HG03565 (cell line): Measurements from ENCODE around the gene CX3CR1.

Source experiments
- ATAC-seq: cut with Tn5 transposase; IDR thresholded peaks from one replicate; pipeline ENCODE4 v1.9.1; 2021; ENCODE audit warnings: mild to moderate bottlenecking, moderate library complexity; ENCODE audit not compliant: unreplicated experiment

The CX3CR1 gene

DNA sequence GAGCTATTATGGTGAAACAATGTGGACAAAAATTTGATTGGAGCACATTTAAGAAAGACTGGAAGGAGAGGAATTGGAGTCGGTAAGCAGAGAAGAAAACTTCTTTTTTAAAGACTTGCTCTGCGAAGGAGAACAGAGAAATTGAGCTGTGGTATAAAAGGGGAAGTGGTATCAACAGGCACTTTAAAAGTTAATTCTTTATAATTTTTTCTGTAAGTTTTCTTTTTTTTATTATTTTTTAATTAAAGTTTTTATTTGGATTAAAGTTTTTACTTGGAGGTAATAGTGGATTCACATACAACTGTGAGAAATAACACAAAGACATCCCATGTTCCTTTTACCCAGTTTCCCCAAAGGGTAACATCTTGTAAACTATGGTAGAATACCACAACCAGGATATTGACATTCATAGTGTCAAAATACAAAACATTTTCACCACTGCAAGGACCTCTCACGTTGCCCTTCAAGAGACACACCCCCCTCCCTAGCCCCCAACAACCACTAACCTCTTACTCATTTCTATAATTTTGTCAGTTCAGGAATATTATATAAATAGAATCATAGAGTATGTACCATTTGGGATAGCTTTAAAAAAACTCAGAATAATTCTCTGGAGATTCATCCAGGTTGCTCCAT, 53.6 kb downstream of the CX3CR1 start:
- no peak for ATAC-seq

DNA sequence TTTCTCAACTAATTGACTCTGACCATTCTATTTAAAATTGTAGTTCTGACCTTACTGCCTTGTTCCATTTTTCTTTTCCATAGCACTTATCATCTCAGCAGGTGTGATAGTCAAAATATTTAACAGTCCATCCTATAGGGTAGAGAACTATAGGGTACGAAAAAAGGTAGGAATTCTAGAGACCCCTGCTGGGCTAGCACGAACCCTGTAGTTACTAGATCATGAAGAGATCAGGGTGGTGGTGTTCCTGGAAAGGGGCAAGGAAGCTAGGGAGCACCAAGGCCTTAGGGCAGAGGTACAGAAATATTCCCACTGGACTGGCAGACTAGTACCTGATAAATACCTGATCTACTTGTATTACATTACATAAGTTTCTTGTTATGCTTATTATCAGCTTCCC, 55.5 kb downstream of the CX3CR1 start:
- ATAC-seq = no peak

GRCh38 chr3:39222939-39223338, 56.9 kb downstream of the CX3CR1 start:
- no peak for ATAC-seq

DNA sequence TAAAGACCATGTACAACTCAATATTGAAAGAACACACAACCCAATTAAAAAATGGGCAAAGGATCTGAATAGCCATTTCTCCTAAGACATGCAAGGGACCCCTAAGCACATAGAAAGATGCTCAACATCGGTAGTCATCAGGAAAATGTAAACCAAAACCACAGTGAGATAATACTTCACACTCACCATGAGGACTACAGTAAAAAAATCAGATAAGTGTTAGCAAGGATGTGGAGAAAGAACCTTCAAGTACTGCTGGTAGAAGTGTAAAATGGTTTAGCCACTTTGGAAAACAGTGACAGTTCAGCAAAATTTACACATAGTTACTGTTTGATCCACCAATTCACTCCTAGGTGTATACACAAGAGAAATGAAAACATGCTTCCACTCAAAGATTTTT, 57.4 kb downstream of the CX3CR1 start:
- no peak for ATAC-seq

DNA sequence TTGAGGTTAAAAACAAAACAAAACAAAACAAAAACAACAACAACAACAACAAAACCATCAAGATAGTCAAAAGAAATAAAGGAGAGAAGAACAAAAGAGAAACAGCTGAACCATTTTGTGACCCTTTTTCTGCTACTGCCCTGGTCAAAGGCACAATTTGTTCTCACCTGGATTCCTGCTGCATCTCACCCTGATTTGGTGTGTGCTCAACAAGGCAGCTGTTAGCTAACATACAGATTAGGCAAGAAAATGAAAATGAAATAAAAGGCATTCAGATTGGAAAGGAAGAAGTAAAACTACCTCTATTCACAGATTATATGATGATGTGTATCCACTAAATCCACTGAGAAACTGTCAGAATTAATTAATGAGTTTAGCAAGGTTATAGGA, 58.7 kb downstream of the CX3CR1 start:
- no peak for ATAC-seq

GRCh38 chr3:39220407-39221140, 59.3 kb downstream of the CX3CR1 start:
- ATAC-seq = no peak

DNA sequence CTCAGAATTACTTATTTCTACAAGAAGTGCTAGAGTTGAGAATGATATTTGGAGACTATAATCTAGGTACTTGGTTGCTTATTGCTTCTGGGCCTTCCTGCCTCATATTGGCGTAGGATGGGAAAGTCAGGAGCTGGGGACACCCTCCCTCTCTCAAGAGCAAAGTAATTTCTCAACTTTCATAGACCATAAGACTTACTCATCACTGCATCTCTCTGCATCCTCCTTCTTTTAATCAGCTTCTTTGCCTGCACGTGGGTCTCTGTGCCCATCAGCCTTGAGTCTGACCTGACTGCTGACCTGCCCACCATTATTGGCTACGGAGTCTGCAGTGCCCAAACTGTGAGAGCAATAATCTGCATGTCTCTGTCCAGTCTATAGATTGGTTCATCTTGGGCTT, 60.1 kb downstream of the CX3CR1 start:
- no peak for ATAC-seq

DNA sequence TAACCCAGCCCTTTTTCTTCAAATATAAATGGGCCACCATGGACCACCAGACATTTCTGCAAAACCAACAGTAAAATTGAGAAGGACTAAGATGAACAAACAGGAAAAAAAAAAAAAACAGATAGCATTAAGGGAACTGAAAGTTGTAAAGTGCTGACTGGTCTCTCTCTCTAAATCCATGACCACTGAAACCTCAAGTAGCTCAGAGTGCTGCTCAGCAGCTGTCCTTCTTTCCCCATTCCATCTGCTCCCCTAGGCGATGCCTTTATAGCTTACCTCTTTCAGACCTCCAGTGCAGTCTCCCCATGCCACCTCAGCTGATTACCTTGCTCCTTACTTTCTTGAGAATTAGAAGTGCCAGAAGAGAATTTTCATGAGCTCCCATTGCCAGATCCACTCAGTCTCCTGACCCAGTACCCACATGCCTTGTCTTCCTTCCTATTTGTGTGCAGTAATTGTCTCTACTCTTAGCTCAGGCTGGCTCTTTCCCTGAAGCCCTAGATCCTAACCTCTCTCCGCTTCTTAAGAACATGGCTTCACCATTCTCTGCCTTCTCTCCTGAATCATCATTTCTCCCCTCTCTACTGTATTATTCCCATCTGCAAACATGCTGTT, 63.6 kb downstream of the CX3CR1 start:
- peak; percentile 97 for ATAC-seq

DNA sequence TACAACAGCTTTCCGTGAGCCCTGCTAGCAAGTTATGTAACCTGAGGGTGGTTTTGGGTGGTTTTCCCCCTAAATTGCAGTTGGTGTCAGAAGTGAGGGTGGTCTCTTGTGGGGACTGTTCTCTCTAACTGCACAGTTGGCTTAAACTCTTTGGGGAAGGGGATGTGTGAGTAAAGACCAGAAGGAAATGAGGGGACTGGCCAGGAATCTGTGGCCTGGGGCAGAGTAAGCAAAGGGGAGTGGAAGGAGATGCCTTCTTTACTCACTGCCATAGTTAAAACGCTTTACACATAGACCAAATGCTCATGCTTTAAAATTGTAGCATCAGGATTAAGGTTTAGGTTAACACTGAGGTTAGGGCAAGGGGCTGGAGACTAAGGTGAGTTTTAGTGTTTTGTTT, 66.2 kb downstream of the CX3CR1 start:
- no peak for ATAC-seq
